ENCODE measurements around the gene ANGPTL8.

The ANGPTL8 gene, protein sequence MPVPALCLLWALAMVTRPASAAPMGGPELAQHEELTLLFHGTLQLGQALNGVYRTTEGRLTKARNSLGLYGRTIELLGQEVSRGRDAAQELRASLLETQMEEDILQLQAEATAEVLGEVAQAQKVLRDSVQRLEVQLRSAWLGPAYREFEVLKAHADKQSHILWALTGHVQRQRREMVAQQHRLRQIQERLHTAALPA

DNA sequence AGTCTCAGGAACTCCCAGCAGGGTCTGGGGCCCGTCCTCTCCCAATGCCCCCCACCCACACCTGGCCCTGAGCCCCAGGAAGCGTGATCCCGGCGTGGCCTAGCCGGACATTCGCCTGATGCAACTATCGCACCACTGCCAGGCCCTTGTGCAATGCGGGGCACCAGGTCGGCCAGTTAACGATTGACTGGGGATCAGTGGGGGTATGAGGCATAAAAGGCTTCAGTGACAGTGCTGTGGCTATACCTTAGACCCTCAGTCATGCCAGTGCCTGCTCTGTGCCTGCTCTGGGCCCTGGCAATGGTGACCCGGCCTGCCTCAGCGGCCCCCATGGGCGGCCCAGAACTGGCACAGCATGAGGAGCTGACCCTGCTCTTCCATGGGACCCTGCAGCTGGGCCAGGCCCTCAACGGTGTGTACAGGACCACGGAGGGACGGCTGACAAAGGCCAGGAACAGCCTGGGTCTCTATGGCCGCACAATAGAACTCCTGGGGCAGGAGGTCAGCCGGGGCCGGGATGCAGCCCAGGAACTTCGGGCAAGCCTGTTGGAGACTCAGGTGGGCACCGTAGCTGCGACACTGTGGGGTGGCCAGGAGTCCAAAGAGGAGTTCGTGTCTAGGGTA, at the start of gene ANGPTL8:
TSS of gene ANGPTL8 (plus strand) at position 243 of the 624 bp plus-strand sequence. CDS start at position 262, 19 bp downstream.
- no peak within 1 kb of the TSS for H3K27ac ChIP-seq
- no peak for DNase-seq (ENCODE audit: low read depth, low spot score)

- no peak overlapping the region for H3K27ac ChIP-seq
- no peak for DNase-seq (ENCODE audit: low read depth, low spot score)
Measured at GRCh38 chr19:11190501-11190900, 48.9 kb upstream of the ANGPTL8 start.

DNA sequence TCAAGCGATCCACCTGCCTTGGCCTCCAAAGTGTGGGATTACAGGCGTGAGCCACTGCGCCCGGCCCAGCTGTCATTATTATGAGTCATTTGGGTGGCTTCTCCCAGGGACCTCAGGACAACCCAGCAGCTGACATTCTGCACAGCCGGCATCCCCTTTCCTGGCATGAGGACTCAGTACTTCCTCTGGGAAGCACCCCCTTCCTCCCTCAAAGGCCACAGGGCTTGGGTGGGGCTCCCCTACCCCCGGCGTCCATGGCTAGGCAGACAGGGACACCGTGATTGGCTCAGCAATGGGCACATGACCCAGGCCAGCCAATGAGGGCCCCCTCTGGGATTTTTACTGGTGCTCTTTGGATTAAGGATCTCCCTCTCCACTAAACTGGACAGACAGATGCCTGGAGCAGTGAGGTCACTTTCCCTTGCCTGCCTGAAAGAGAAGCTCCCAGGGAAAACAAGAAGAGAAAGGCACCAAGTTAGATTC, 48.1 kb upstream of the ANGPTL8 start:
- H3K27ac ChIP-seq: no peak overlapping the region
- no peak for DNase-seq (ENCODE audit: low read depth, low spot score)

DNA sequence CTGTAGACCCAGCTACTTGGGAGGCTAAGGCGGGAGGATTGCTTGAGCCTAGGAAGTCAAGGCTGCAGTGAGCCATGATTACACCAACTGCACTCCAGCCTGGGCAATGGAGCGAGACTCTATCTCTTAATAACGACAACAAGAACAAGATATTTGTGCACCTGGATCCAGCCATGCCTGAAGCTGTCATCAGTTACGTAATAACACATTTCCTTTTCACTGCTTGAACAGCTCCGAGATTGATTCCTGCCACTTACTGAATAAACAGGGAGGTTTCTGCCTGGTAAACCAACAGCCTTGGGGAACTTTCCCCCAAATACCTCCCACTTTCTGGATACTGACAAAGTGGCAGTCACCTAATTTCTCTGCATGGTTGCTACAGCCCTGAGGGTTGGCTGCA, 47.5 kb upstream of the ANGPTL8 start:
- H3K27ac ChIP-seq: no peak overlapping the region

GRCh38 chr19:11192957-11193939, 46.2 kb upstream of the ANGPTL8 start:
- DNase-seq (ENCODE audit: low read depth, low spot score): no peak

More for the DNA sequence above, 47.5 kb upstream of the ANGPTL8 start:
- no peak for DNase-seq (ENCODE audit: low read depth, low spot score)

DNA sequence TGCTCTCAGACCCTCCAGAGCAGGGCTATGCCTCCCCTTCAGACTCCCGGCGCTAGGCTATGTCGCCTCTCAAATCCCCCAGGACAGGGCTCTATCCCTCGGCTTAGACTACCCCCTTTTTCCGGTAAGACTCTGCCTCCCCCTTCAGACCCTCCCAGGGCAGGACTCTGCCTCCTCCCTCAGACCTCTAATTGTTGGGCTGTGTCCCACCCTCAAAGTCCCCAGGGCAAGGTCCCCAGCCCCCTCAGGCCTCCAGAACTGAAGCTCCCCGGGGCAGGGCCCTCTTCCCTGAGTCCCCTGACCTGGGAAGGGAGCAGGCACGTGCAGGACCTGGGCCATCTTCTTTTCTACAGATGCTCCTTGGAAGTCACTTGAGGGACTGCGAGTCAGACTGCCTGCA, 45.2 kb upstream of the ANGPTL8 start:
- H3K27ac ChIP-seq: no peak overlapping the region
- DNase-seq (ENCODE audit: low read depth, low spot score): no peak

More at GRCh38 chr19:11192957-11193939, 46.2 kb upstream of the ANGPTL8 start:
- no peak overlapping the region for H3K27ac ChIP-seq

GRCh38 chr19:11194656-11195558, 44.5 kb upstream of the ANGPTL8 start:
- DNase-seq (ENCODE audit: low read depth, low spot score): no peak
- no peak overlapping the region for H3K27ac ChIP-seq

- no peak overlapping the region for H3K27ac ChIP-seq
- DNase-seq (ENCODE audit: low read depth, low spot score): no peak
Measured at GRCh38 chr19:11195681-11196080, 43.7 kb upstream of the ANGPTL8 start.

GRCh38 chr19:11196406-11197287, 42.8 kb upstream of the ANGPTL8 start:
- no peak for DNase-seq (ENCODE audit: low read depth, low spot score)
- no peak overlapping the region for H3K27ac ChIP-seq

- H3K27ac ChIP-seq: peak within 1 kb of the TSS; percentile 56
- DNase-seq (ENCODE audit: low read depth, low spot score): peak; percentile 3
Measured at GRCh38 chr19:11197291-11198174, 41.9 kb upstream of the ANGPTL8 start, which contains the start of gene KANK2. TSS of gene KANK2 (minus strand) at chr19:11197545. CDS start at chr19:11194511, 3,034 bp downstream.

DNA sequence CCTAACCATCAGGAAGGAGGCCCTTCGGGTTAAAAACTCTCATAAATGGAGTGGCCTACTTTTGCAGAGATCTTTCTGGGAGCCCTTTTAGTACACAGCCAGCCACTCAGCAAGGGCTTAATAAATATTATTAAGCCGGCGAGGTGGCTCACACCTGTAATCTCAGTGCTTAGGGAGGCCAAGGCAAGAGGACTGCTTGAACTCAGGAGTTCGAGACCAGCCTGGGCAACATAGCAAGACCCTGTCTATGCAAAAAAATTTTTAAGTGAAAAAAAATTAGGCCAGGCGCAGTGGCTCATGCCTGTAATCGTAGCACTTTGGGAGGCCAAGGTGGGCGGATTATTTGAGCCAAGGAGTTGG, 41.3 kb upstream of the ANGPTL8 start:
- H3K27ac ChIP-seq: peak overlapping the region; percentile 56
- DNase-seq (ENCODE audit: low read depth, low spot score): no peak

- no peak for DNase-seq (ENCODE audit: low read depth, low spot score)
- no peak overlapping the region for H3K27ac ChIP-seq
Measured at GRCh38 chr19:11198769-11199424, 40.5 kb upstream of the ANGPTL8 start.

DNA sequence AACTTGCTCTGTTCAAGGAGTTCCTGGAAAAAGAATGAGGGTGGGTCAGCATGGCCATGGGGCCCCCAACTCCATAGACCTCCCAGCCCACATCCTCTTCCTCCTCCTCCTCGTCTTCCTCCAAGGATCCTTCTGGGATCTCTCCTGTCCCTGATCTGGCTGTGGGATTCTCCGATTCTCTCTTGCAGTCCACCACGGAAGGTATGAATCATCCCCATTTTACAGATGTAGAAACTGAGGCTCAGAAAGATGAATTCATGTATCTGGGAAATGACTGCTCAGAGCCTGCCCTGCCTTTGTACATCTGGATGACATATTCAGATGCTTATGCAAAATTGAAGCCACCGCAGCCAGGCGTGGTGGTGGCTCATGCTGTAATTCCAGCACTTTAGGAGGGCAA, 39.9 kb upstream of the ANGPTL8 start:
- no peak for DNase-seq (ENCODE audit: low read depth, low spot score)
- H3K27ac ChIP-seq: no peak overlapping the region

DNA sequence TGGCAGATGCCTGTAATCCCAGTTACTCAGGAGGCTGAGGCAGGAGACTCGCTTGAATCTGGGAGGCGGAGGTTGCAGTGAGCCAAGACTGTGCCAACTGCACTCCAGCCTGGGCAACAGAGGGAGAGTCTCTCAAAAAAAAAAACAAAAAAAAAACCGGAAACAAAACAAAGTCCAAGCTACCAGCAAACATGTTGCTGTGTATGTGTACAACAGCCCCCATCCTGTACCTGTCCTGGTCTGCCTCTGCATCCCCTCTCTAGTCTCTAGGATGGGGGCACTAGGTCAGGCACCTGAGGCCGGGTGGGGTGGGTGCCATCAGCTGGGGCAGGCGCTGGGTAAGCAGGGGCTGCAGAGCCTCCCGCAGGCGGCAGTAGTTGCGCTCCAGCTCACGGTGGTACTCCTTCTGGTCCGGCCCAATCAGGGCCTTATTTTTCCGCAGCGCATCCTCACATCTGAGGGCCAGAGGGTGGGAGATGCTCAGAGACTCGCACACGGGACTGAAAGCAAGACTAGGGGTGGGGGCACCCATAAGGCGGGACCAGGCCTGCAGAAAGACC, 39.3 kb upstream of the ANGPTL8 start:
- DNase-seq (ENCODE audit: low read depth, low spot score): no peak
- no peak overlapping the region for H3K27ac ChIP-seq

DNA sequence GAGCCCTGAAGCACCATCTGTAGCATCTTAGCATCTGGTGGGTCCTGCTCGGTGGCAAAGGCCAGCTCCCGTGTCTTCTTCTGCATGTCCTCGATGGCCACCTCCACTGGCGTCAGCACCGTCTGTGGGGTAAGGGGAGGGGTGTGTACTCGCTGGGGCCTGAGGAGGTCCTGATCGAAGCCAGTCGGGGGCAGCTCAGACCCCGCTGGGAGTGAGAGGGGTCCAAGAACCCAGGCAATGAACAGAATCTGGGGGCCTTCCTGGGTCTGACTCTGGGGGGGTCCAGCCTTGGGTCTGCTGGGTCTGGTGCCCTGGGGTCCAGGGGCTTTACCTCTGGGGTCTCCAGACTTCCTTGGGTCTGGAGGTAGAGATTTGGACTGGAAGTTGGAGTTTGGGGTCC, 38.5 kb upstream of the ANGPTL8 start:
- no peak for DNase-seq (ENCODE audit: low read depth, low spot score)
- no peak overlapping the region for H3K27ac ChIP-seq

GRCh38 chr19:11201791-11202190, 37.6 kb upstream of the ANGPTL8 start:
- no peak for DNase-seq (ENCODE audit: low read depth, low spot score)
- H3K27ac ChIP-seq: no peak overlapping the region
